Hypothalamus (tissue), 51 donors: Measurements from ENCODE around the gene LRRC61.
"Not testable (repeated sequence)": the region's sequence is repeated elsewhere in the genome, so short reads cannot be mapped to it uniquely, and the experiment has no call there.

ENCODE experiments used
- DNase-seq, 51 donors: peaks; one replicate each; lab custom pipeline; 2025; lab: John Stamatoyannopoulos, UW

The LRRC61 gene

DNA sequence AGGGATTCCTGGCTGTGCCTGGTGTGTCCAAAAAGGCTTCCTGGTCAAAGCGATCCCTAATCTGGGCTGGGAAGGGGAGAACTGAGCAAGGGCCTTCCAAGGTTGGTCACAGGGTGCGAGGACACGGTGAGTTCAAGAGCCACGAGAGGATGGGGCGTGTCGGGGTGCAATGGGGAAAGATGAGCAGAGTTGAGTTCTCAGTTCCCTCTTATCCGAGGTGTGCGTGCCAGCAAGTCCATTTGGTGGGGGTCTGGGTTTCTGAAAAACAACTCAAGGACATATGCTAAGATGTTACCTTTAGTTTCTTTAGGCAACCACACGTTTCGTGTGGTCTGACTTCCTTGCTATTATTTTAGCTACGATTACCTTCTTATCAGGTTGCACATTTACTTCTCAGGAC is 57.3 kb downstream of the LRRC61 start:
- DNase-seq: no peak

DNA sequence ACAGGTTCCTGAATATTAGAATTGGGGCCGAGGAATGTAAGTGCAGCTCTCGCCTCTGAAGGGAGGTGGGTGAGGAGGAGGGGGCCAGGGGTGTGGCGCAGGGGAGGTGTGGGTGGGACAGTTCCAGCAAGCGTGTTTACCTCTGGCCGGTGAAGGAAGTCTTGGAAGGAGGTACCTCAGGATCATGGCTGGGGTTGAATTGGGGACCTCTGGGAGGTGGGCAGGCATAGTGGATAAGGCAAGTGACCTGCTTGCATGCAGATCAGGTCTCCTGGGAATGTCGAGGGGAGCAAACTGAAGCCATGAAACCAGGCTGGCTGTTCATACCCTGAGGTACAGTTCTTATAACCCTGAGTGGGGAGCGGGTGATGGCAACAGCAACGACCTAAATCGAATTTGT is 57.9 kb downstream of the LRRC61 start:
- no peak for DNase-seq

DNA sequence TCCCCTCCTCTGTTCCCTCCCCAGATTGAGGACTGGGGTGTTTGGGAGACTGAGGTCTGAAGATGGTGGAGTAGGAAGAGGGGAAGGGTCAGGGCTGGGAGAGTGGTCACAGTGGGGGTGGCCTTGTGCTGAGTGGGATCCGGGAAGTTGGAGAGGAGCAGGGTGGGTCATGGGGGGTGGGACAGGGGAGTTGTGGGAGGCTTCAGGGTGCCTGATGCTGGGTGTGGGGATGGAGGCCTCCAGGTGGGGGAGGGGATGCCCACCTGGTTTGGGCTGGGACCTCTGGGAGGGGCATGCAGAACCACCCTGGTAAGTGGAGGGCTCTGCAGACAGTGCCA is 58.6 kb downstream of the LRRC61 start:
- DNase-seq: peak in 1 of 51 donors; percentile 3

DNA sequence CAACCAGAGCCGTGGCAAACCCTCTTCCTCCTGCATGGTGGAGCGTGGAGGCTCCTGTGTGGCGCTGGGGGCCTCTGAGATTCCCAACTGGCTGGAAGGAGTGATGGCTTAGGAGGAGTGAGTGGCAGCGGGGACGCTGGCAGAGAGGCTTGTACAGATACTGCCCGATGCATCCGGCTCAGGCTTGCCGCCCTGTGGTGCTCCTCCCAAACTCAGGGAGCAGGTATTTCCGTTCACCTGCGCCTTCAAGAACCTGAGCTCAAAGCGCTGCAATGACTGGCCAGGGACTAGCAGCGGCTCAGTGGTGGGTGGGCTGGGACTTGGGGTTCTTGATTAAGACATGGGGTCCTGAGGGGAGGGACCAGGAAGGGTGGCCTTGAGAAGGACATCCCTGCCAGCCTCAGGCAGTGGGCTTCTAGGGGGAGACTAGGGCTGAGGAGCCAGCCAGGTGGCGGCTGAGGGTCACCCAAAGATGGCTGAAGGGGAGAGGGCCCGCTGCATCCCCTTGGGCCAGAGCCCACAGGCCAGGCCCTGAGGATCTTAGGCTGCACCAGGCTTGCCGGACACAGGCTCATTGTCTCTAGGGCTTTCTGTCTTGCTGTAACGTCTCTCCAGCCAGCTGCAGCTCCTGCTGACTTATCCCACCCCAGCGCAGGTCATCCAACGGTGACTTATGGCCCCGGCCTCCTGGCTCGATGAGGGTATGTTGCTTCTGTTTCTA is 59.1 kb downstream of the LRRC61 start:
- DNase-seq: peak in 21 of 51 donors; percentile 10 to 78 (median 47)

- DNase-seq: peak in 1 of 51 donors; percentile 78
Observed at GRCh38 chr7:150382844-150383225, 59.7 kb downstream of the LRRC61 start.

GRCh38 chr7:150383710-150384397 is 60.7 kb downstream of the LRRC61 start:
- DNase-seq: peak in 50 of 51 donors; percentile 40 to 99 (median 92)

DNA sequence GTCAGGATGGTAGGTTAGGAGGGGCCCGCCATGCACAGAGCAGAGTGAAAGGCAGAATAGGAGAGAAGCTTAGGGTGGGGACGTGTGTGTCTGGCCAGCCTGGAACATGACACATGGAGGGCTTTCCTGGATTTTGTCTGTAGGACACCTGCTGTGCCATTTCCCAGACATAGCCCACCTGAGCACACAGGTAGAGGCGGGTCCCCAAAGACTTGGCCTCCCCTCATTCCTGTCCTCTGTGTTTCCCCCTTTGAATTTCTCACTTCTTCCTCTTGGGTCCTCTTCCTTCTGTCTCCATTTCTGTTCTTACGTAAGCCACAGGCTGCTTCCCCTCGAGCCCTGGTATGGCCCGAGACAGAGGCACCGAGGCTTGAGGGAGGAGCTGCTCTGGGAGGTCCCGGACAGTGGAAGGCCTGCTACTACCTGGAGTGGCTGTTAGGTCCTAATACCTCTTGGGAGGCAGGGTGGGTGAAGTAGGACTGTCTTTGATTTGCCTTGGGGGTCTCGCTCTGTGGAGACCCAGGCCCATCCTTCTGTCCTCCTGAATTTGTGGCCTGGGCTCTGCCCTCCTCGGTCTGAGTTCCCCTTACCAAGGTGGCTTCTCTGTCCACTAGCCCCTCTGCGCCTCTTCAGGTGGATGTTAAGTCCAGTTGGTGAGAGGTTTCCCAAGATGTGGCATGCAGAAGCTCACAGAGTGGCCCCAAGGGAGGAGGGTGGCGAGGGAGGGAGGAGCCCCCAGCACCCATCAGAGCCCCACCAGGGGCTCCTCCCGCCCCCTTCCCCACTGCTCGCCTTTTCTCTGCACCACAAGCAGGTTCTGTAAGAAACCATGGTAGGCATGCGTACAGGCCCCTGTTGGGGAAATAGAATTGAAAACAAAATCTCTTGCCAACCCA is 61.5 kb downstream of the LRRC61 start:
- peak in 2 of 51 donors; percentile 58 to 59 for DNase-seq

GRCh38 chr7:150385302-150385723 is 62.2 kb downstream of the LRRC61 start:
- peak in 5 of 51 donors; percentile 23 to 55 (median 36) for DNase-seq

DNA sequence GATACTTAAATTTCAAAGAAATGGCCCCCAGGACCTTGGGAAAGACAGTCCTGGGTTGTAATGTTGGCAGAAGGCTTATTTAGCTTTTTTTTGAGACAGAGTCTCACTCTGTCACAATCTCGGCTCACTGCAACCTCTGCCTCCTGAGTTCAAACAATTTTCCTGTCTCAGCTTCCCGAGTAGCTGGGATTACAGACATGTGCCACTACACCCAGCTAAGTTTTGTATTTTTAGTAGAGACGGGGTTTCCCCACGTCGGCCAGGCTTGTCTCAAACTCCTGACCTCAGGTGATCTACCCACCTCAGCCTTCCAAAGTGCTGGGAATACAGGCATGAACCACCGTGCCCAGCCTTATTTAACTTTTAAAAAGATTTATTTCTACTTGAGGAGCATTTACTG is 62.7 kb downstream of the LRRC61 start:
- not testable (repeated sequence) for DNase-seq
